DND-41 (cell line): ENCODE measurements around the gene PRR23E.

Source experiments
- EZH2 ChIP-seq: IDR thresholded peaks from 3 replicates; pipeline ENCODE4 v1.6.1; 2012; ENCODE audit warnings: borderline replicate concordance, low read depth, mild to moderate bottlenecking, moderate library complexity, low read length, inconsistent platforms; ENCODE audit not compliant: severe bottlenecking
- TF ChIP-seq, protein P1 (sequence below): IDR thresholded peaks from 2 replicates; pipeline ENCODE4 v1.5.1; 2012; ENCODE audit warnings: borderline replicate concordance, low read length, moderate library complexity, mild to moderate bottlenecking; ENCODE audit not compliant: poor library complexity, severe bottlenecking; ENCODE audit errors: extremely low read depth

DNA sequence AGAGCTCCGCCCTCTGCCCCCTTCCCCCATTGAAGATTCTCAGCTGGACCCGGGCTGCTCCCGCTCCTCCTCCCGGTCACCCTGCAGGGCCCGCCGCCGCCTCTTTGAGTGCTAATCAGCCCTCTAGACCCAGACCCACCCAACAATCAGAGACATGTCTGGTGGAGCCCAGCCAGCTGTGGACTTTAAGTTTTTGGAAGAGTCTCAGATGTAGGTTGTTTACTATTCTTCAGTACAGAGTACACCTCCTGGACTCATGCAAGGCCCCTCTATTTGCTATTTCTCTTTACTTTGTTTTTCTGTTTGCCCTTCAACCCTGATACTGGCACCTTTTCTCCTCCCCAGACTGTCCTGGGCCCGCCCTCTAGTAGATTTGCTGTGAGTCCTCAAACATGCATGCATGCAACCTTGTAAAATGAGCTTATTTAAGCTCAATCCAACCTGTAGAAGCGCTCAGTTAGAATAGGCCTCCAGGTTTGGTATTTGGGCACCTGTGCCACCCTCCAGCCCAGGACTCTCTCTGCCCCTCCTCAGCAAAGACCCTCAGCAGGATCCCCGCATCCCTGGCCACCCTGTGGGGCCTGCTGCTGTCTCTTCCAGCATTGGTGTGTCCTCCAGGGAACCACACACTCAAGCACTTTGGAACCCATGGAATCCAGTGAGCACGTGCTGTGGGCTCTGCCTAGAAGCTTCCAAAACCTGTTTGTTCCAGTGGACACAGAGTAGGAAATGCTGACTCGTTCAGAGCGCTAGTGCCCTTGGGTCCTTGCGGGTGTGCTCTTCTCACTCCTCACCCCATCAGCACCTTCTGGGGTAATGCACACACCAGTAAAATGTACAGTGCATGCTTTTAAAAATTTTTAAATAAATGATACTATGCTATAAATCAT, 4.6 kb downstream of the PRR23E start:
- TF ChIP-seq, protein P1, sequence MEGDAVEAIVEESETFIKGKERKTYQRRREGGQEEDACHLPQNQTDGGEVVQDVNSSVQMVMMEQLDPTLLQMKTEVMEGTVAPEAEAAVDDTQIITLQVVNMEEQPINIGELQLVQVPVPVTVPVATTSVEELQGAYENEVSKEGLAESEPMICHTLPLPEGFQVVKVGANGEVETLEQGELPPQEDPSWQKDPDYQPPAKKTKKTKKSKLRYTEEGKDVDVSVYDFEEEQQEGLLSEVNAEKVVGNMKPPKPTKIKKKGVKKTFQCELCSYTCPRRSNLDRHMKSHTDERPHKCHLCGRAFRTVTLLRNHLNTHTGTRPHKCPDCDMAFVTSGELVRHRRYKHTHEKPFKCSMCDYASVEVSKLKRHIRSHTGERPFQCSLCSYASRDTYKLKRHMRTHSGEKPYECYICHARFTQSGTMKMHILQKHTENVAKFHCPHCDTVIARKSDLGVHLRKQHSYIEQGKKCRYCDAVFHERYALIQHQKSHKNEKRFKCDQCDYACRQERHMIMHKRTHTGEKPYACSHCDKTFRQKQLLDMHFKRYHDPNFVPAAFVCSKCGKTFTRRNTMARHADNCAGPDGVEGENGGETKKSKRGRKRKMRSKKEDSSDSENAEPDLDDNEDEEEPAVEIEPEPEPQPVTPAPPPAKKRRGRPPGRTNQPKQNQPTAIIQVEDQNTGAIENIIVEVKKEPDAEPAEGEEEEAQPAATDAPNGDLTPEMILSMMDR, result no peak
- TF ChIP-seq EZH2, result no peak
